HG03139 (cell line): ENCODE measurements around the gene STIM2.

Experiments used
- ATAC-seq: cut with Tn5 transposase; IDR thresholded peaks from one replicate; pipeline ENCODE4 v1.9.1; 2021; ENCODE audit not compliant: unreplicated experiment

STIM2 gene

GRCh38 chr4:26836539-26836938 lies 24.1 kb upstream of the STIM2 start:
- ATAC-seq: no peak

DNA sequence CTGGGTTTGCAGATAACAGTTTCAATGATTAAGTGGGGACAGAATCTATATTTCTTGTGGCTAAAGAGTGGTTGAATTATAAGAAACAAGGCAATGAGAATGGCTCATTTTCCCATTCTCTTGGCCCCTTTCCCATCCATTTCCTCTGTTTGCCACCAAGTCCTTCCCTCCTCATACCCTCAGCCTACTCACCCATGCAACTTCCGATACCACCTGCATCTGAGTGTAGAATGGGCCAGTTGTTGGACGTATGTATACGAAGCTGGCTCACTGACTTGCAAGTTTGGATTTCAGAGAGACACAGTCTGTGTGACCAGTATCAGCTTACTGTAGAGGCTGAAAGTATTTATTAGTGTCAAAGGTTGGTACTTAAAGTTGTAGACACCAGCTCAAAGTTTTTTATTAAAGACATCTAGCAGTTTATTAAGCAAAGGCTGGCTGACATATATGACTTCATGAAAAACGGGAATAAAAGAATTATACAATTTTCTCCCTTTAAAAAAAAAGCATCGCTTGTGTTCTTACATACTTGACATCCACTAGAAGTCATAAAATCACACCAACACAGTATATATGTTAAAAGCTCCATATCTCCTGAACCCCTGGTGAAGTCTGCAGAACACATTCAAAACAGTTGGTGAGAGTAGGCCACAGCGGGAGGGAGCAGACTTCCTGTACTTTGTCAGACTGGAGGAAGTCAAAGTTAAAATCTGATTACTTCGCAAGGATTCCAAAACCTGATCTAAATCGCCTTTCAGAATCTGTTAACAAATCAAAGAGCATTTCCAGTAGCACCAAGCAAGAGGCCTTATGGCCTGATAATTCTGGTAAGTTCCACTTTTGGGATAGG lies 22.4 kb upstream of the STIM2 start:
- ATAC-seq: no peak

DNA sequence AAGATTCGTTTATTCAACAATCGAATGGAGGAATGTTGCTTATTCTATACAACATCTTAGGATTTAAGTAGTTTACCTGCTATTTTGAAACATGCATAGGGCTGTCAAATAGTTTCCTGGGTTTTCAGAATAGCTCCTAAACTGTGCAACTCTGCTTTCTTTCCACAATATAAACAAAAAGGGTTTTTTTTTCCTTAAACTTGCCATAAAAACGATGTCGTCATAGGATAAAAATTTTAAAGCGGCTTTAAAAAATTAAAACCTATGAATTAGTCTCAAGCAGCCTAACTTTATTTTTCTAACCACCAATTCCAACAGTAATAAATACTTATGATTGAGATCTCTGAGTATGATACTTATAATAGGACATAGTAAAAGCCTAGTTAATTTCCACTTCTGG lies 21.6 kb upstream of the STIM2 start:
- ATAC-seq: no peak

GRCh38 chr4:26839534-26839951 lies 21.1 kb upstream of the STIM2 start:
- no peak for ATAC-seq

GRCh38 chr4:26840786-26841185 lies 19.9 kb upstream of the STIM2 start:
- ATAC-seq: no peak

- no peak for ATAC-seq
Measured at GRCh38 chr4:26842911-26843310, 17.7 kb upstream of the STIM2 start.

DNA sequence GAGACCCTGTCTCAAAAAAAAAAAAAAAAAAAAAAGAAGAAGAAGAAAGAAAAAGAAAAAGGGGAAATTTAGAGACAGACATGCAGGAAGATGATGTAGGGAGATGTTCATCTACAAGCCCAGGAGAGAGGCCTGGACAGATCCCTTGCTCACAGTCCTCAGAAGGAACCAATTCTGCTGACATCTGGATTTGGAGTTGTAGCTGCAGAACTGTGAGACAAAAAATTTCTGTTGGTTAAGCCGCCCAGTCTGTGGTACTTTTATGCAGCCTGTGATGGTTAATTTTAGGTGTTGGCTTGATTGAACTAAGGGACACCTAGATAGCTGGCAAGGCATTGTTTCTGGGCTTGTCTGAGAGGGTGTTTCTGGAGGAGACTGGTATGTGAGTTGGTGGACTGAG lies 10.1 kb upstream of the STIM2 start:
- ATAC-seq: no peak

DNA sequence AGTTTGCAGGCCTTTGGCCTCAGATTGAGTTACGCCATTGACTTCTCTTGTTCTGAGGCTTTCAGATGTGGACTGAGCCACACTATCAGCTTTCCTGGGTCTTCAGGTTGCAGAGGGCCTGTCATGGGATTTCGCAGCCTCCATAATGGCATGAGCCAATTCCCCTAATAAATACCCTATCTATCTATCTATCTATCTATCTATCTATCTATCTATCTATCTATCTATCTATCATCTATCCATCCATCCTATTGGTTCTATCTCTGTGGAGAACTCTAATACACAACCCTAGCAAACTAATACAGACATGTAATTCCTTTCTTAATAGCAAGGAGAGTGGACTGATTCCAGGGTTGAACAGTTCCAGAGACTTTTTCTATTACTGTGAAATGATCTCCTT lies 9.5 kb upstream of the STIM2 start:
- ATAC-seq: no peak

DNA sequence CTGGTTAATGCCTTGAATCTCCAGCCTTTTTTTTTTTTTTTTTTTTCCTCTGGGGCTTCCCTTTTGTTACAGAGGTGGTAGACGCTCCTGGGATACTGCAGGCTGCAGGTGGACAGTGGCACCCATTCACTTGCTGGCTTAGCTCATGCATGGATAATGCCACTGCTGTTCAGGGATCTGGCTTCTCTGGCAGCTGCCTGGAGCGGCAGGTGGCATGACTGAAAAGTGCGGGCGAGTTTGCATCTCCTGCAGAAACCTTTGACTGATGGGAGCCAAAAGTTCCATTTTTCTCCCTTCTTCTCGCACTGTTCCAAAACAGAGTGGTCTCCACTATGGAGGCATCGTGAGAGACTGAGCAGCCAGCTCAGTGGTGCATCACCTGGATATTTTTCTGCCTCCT lies 5.9 kb upstream of the STIM2 start:
- ATAC-seq: no peak

DNA sequence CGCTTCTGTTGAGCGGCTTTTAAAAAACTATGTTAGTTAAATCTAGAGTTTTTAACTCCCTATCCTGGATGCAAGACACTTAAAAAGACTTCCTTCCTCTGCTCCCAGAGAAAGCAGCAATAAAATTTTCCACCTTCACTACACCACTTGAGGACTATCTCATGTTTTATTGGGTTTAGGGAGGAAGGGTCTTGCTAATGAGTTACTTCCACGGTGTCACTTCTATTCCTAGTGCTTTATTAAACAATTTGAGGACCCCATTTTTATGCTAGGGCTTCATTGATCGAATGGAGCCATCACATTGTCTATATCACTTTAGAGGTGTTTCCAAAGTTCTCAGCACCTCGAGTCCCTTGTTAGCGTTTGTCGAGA lies 3.7 kb upstream of the STIM2 start:
- no peak for ATAC-seq

- peak; percentile 47 for ATAC-seq
Measured at GRCh38 chr4:26857278-26858034, 3.2 kb upstream of the STIM2 start.

- ATAC-seq: no peak
Measured at GRCh38 chr4:26858035-26858918, 2.4 kb upstream of the STIM2 start.

GRCh38 chr4:26858947-26859401 lies 1.7 kb upstream of the STIM2 start:
- ATAC-seq: no peak

GRCh38 chr4:26859762-26860156 lies 882 bp upstream of the STIM2 start:
- no peak for ATAC-seq

DNA sequence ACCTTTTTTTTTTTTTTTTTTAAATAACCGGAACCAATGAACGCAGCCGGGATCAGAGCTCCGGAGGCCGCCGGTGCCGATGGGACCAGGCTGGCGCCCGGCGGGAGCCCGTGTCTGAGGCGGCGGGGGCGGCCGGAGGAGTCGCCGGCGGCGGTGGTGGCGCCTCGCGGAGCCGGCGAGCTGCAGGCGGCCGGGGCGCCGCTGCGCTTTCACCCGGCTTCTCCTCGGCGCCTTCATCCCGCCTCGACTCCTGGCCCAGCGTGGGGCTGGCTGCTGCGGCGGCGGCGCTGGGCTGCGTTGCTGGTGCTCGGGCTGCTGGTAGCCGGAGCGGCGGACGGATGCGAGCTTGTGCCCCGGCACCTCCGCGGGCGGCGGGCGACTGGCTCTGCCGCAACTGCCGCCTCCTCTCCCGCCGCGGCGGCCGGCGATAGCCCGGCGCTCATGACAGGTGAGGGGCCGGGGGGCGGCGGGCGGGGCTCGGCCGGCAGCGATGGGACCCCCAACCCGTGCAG lies 337 bp downstream of the STIM2 start:
- ATAC-seq: peak; percentile 17

DNA sequence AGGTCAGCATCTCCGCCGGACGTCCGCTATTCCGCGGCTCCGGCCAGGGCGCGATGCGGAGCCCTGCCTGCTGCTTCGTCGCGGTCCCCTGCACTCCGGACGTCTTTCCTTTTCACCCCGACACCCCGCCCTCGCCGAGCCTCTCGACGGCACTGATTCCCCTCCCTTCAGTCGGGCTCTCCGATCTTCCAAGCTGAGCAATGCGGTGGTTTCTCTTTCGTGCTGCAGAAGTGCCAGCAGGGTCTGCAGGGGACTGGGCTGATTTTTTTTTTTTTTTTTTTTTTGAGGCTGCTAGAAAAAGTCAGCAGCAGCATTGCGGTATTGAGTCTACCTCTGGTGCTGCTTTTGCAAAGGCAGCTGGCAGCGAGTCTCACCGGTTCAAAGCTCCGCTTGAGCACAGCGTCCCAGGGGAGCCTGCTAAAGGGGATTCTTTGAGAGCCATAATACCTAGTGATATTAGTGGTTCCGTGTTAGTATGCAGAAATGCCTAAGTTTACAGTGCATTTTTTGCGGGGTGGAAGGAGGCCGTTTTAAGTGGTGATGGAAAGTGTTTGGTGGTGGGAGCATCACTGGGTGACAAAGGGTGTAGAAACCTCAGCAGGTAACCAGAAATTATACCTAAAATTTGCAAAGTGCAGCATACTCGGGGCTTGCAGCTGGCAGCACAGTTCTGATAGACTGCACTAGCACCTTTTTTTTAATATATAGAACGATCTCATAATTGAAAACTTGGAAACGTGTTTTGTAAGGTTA lies 969 bp downstream of the STIM2 start:
- ATAC-seq: peak; percentile 35

DNA sequence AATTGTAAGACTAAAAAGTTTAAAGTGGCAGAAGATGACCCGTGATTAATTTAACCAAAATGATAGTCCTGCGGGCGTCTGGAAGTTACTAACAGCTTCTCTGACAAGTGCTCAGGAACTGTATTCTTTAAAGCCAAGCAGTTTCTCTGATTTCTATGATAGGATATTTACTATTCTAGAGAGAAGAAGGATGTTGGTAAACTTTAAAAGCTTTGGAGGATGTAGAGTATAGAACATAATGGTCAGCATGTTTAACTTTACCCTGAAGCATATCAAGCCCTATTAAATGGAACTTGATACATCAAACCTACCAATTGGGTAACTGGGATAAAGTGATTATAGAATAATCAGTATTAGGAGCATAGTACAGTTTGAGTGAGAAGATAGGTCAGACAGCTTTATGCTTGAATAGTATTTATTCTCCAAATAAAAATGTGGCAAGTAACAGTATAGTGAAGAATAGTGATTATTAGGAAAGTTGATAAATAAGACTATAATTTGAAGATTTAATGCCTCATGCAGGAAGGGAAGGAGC lies 1.8 kb downstream of the STIM2 start:
- no peak for ATAC-seq

GRCh38 chr4:26863512-26863911 lies 2.9 kb downstream of the STIM2 start:
- no peak for ATAC-seq

GRCh38 chr4:26864899-26865298 lies 4.3 kb downstream of the STIM2 start:
- no peak for ATAC-seq

- no peak for ATAC-seq
Measured at GRCh38 chr4:26866203-26866602, 5.6 kb downstream of the STIM2 start.
